ENCODE results near the gene PKP4. TPM values are rescaled to one million over a fixed set of nuclear protein-coding genes. Genes with fewer than 3 reads are reported as not detected.

The PKP4 gene
- total RNA-seq, 1 experiment from 2014 or later, result 52.0 TPM

DNA sequence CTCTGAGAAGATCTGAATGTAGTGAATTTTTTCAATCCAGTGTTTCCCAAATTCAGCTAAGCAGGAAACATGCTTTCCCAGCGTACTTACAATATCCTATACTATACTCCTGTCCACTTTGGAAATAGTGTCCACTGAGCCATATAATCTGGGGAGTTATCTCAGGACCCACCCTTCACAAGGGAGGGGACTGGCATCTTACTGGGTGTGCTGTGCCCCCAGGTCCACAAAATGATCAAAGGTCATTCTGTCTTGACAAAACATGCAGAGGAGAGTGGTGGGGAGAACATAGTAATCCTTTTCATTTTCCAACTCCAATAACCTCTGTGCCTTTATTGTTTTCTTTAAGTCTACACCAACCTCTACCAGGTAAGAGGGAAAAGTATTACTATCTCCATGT is 258.6 kb downstream of the PKP4 start:
- no peak for DNase-seq
- Histone ChIP-seq H3K4me1 (ENCODE audit: insufficient read depth, low read length) (no peaks in the 10 kb centered on the region), H3K14ac (ENCODE audit: insufficient read depth, low read length) (no peak overlapping the region), H4K5ac (ENCODE audit: insufficient read length, low read depth, low read length) (no peak overlapping the region), H2BK20ac (ENCODE audit: low read depth, low read length, poor library complexity, severe bottlenecking) (no peak overlapping the region), H3K27ac (ENCODE audit: insufficient read length, low read depth, low read length) (no peak overlapping the region), H3K4ac (ENCODE audit: low read depth, low read length) (no peak overlapping the region), H3K9me3 (ENCODE audit: control insufficient read depth, low read depth, low read length) (no peaks in the 10 kb centered on the region), H3K23me2 (ENCODE audit: insufficient read length, low read depth, low read length, poor library complexity, severe bottlenecking) (no peaks in the 10 kb centered on the region), H2BK15ac (ENCODE audit: low read depth, low read length) (no peak overlapping the region), H3K4me2 (ENCODE audit: insufficient read depth, insufficient read length, low read length) (no peak overlapping the region), H4K91ac (ENCODE audit: insufficient read length, low read depth, low read length) (no peak overlapping the region), H3K18ac (ENCODE audit: insufficient read length, low read depth, low read length) (no peak overlapping the region), H4K8ac (replicated peaks; ENCODE audit: insufficient read length, low read depth, low read length) (no peak overlapping the region), H2BK12ac (ENCODE audit: insufficient read length, low read depth, low read length) (no peak overlapping the region), H2BK5ac (ENCODE audit: insufficient read length, low read length) (no peak overlapping the region), H3K79me2 (ENCODE audit: insufficient read depth, low read length) (no peaks in the 10 kb centered on the region), H4K20me1 (ENCODE audit: control insufficient read depth, insufficient read depth, insufficient read length) (no peaks in the 10 kb centered on the region), H2BK120ac (ENCODE audit: low read depth, low read length, poor library complexity, severe bottlenecking) (no peak overlapping the region), H3K79me1 (ENCODE audit: insufficient read depth, low read depth, low read length, poor library complexity, severe bottlenecking) (no peaks in the 10 kb centered on the region), H2AK5ac (ENCODE audit: insufficient read length, low read length) (no peak overlapping the region), H2AFZ (ENCODE audit: low read length) (no peak overlapping the region), H3K56ac (ENCODE audit: insufficient read length, low read depth, low read length) (no peak overlapping the region), H3K9ac (ENCODE audit: extremely low read depth, insufficient read length, low read length) (no peak overlapping the region), H3T11ph (ENCODE audit: low read length) (no peak overlapping the region), H3K27me3 (ENCODE audit: insufficient read depth, low read length) (no peaks in the 10 kb centered on the region), H3K23ac (ENCODE audit: insufficient read length, low read depth, low read length) (no peak overlapping the region)
- no CpG with 5 or more reads among the region's 1 CpG for WGBS (ENCODE audit: extremely low coverage, insufficient read length, low lambda C conversion rate)
- Mint-ChIP-seq H3K4me1 (peaks cover 6 to 12% of the 10 kb centered on the region in 2 experiments), H3K9me3 (peaks cover 3 to 10% of the 10 kb centered on the region in 2 experiments; a peak in 4 of 5 replicates), H3K4me3 (no peak overlapping the region), H3K36me3 (ENCODE audit: insufficient read depth in 1 of 3, low read depth in 3 of 3) (peaks cover 0 to 5% (median 3%) of the 10 kb centered on the region in 3 experiments; a peak in 2 of 7 replicates), H3K27me3 (ENCODE audit: low read depth) (peaks cover 2% of the 10 kb centered on the region), H3K27ac (no peak overlapping the region)
- TF ChIP-seq, protein P1, sequence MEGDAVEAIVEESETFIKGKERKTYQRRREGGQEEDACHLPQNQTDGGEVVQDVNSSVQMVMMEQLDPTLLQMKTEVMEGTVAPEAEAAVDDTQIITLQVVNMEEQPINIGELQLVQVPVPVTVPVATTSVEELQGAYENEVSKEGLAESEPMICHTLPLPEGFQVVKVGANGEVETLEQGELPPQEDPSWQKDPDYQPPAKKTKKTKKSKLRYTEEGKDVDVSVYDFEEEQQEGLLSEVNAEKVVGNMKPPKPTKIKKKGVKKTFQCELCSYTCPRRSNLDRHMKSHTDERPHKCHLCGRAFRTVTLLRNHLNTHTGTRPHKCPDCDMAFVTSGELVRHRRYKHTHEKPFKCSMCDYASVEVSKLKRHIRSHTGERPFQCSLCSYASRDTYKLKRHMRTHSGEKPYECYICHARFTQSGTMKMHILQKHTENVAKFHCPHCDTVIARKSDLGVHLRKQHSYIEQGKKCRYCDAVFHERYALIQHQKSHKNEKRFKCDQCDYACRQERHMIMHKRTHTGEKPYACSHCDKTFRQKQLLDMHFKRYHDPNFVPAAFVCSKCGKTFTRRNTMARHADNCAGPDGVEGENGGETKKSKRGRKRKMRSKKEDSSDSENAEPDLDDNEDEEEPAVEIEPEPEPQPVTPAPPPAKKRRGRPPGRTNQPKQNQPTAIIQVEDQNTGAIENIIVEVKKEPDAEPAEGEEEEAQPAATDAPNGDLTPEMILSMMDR (conservative IDR thresholded peaks at IDR 0.05), result no peak
